ENCODE results near the gene TRANK1. TPM values are rescaled to one million over a fixed set of nuclear protein-coding genes. Genes with fewer than 3 reads are reported as not detected.
"Not testable (repeated sequence)": the region's sequence is repeated elsewhere in the genome, so short reads cannot be mapped to it uniquely, and the experiment has no call there.

The TRANK1 gene
- total RNA-seq, 1 experiment from 2014 or later, result 1.1 TPM

- Histone ChIP-seq H3K79me2 (ENCODE audit: insufficient read depth, low read length) (no peaks in the 10 kb centered on the region), H4K20me1 (ENCODE audit: insufficient read depth) (no peaks in the 10 kb centered on the region), H2AFZ (ENCODE audit: low read depth, low read length, poor library complexity, severe bottlenecking) (no peak overlapping the region), H3K36me3 (ENCODE audit: control insufficient read depth in 1 of 2, insufficient read depth in 2 of 2, low read length in 2 of 2) (no peaks in the 10 kb centered on the region), H3K9me3 (ENCODE audit: control insufficient read depth in 1 of 2, insufficient read depth in 1 of 2, low read depth in 1 of 2, low read length in 2 of 2) (no peaks in the 10 kb centered on the region), H3K9me2 (ENCODE audit: insufficient read depth) (no peaks in the 10 kb centered on the region), H3K27ac (ENCODE audit: low read depth, low read length) (no peak overlapping the region), H3K9ac (ENCODE audit: low read length) (no peak overlapping the region), H3K4me3 (replicated peaks in 1 of 2; ENCODE audit: low read depth in 1 of 2, low read length in 2 of 2) (no peak overlapping the region), H3K4me2 (ENCODE audit: low read length) (no peak overlapping the region), H3K27me3 (ENCODE audit: insufficient read depth, low read length) (no peaks in the 10 kb centered on the region), H3K4me1 (ENCODE audit: control insufficient read depth in 1 of 2, insufficient read depth in 2 of 2, low read length in 2 of 2) (peaks cover 2 to 4% of the 10 kb centered on the region in 2 experiments; a peak in 1 of 4 replicates)
- POLR2A ChIA-PET, result no interaction called here
- DNase-seq (ENCODE audit: low read depth, low spot score), result no peak
- TF ChIP-seq ELF1 (IDR thresholded peaks at IDR 0.05; ENCODE audit: borderline replicate concordance, low read depth) (no peak), POLR2AphosphoS5 (IDR thresholded peaks at IDR 0.05; ENCODE audit: low read depth, low read length) (no peak), EZH2phosphoT487 (IDR thresholded peaks at IDR 0.05; ENCODE audit: borderline replicate concordance) (no peak), SP1 (IDR thresholded peaks at IDR 0.05; ENCODE audit: low read depth) (no peak)
- RAD21 ChIA-PET (ENCODE audit: low non-redundant PET in 1 of 2, low total read pairs in 2 of 2, uncharacterized antibody in 2 of 2, unreplicated experiment in 2 of 2), result no interaction called here
- intact Hi-C loops (cut with micrococcal nuclease), result no loop called here
- CTCF ChIA-PET, result no interaction called here
- BruUV-seq (replicated peaks), result no TSS peak
- ATAC-seq, result no peak
These were observed 7.4 kb downstream of the TRANK1 start for GRCh38 chr3:36937492-36937891.

GRCh38 chr3:36933540-36934296 is 11.1 kb downstream of the TRANK1 start:
- H3K27me3 ChIP-seq (ENCODE audit: insufficient read depth, low read length), result no peaks in the 10 kb centered on the region
- peaks cover 4% of the 10 kb centered on the region in 2 experiments; a peak in 1 of 4 replicates for H3K4me1 ChIP-seq (ENCODE audit: control insufficient read depth in 1 of 2, insufficient read depth in 2 of 2, low read length in 2 of 2)
- intact Hi-C loops (cut with micrococcal nuclease), result no loop called here
- CTCF ChIA-PET, result no interaction called here
- no peaks in the 10 kb centered on the region for H4K20me1 ChIP-seq (ENCODE audit: insufficient read depth)
- no peak overlapping the region for H3K4me3 ChIP-seq (replicated peaks in 1 of 2; ENCODE audit: low read depth in 1 of 2, low read length in 2 of 2)
- no peaks in the 10 kb centered on the region for H3K9me2 ChIP-seq (ENCODE audit: insufficient read depth)
- DNase-seq (ENCODE audit: low read depth, low spot score) (no peak), ATAC-seq (no peak)
- no peak overlapping the region for H3K4me2 ChIP-seq (ENCODE audit: low read length)
- H3K9ac ChIP-seq (ENCODE audit: low read length), result no peak overlapping the region
- no peaks in the 10 kb centered on the region for H3K36me3 ChIP-seq (ENCODE audit: control insufficient read depth in 1 of 2, insufficient read depth in 2 of 2, low read length in 2 of 2)
- no peak for TF ChIP-seq ELF1 (IDR thresholded peaks at IDR 0.05; ENCODE audit: borderline replicate concordance, low read depth)
- TF ChIP-seq POLR2A (IDR thresholded peaks at IDR 0.05; ENCODE audit: borderline replicate concordance, extremely low read depth, insufficient read depth, insufficient read length), result no peak
- no peak for TF ChIP-seq EZH2 (IDR thresholded peaks at IDR 0.05)
- TF ChIP-seq TCF7L2 (IDR thresholded peaks at IDR 0.05; ENCODE audit: borderline replicate concordance, extremely low read depth, insufficient read depth, insufficient read length), result no peak
- no peak for TF ChIP-seq SIN3A (IDR thresholded peaks at IDR 0.05; ENCODE audit: low read depth)
- TF ChIP-seq CBX3 (IDR thresholded peaks at IDR 0.05; ENCODE audit: low read depth), result no peak
- TF ChIP-seq JUND (IDR thresholded peaks at IDR 0.05), result no peak
- no peak for TF ChIP-seq SRF (IDR thresholded peaks at IDR 0.05; ENCODE audit: low read depth)
- TF ChIP-seq POLR2AphosphoS5 (IDR thresholded peaks at IDR 0.05; ENCODE audit: low read depth, low read length), result no peak
- TF ChIP-seq, protein P1, sequence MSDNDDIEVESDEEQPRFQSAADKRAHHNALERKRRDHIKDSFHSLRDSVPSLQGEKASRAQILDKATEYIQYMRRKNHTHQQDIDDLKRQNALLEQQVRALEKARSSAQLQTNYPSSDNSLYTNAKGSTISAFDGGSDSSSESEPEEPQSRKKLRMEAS (IDR thresholded peaks at IDR 0.05), result no peak
- no peak for TF ChIP-seq EGR1 (IDR thresholded peaks at IDR 0.05; ENCODE audit: low read depth)
- TF ChIP-seq ATF3 (IDR thresholded peaks at IDR 0.05), result no peak
- POLR2A ChIA-PET, result no interaction called here
- H3K27ac ChIP-seq (ENCODE audit: low read depth, low read length), result no peak overlapping the region
- no TSS peak for BruUV-seq (replicated peaks)
- H3K9me3 ChIP-seq (ENCODE audit: control insufficient read depth in 1 of 2, insufficient read depth in 1 of 2, low read depth in 1 of 2, low read length in 2 of 2), result no peaks in the 10 kb centered on the region
- RAD21 ChIA-PET (ENCODE audit: low non-redundant PET in 1 of 2, low total read pairs in 2 of 2, uncharacterized antibody in 2 of 2, unreplicated experiment in 2 of 2), result no interaction called here
- H3K79me2 ChIP-seq (ENCODE audit: insufficient read depth, low read length), result no peaks in the 10 kb centered on the region
- no peak overlapping the region for H2AFZ ChIP-seq (ENCODE audit: low read depth, low read length, poor library complexity, severe bottlenecking)

DNA sequence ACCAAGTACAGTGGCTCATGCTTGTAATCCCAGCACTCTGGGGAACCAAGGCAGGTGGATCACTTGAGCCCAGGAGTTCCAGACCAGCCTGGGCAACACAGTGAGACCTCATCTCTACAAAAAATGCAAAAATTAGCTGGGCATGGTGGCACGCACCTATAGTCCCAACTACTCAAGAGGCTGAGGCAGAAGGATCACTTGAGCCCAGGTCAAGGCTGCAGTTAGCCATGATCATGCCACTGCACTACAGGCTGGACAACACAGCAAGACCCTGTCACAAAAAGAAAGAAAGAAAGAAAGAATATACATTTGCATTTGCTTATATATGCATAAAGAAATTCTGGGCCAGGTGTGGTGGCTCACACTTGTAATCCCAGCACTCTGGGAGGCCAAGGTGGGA is 13.4 kb downstream of the TRANK1 start:
- H3K9me3 ChIP-seq (ENCODE audit: control insufficient read depth in 1 of 2, insufficient read depth in 1 of 2, low read depth in 1 of 2, low read length in 2 of 2); H3K9me2 ChIP-seq (ENCODE audit: insufficient read depth); H3K27ac ChIP-seq (ENCODE audit: low read depth, low read length); H2AFZ ChIP-seq (ENCODE audit: low read depth, low read length, poor library complexity, severe bottlenecking); H3K27me3 ChIP-seq (ENCODE audit: insufficient read depth, low read length); ATAC-seq; DNase-seq (ENCODE audit: low read depth, low spot score); H3K4me1 ChIP-seq (ENCODE audit: control insufficient read depth in 1 of 2, insufficient read depth in 2 of 2, low read length in 2 of 2); H3K79me2 ChIP-seq (ENCODE audit: insufficient read depth, low read length); H3K36me3 ChIP-seq (ENCODE audit: control insufficient read depth in 1 of 2, insufficient read depth in 2 of 2, low read length in 2 of 2); RAD21 ChIA-PET (ENCODE audit: low non-redundant PET in 1 of 2, low total read pairs in 2 of 2, uncharacterized antibody in 2 of 2, unreplicated experiment in 2 of 2); POLR2A ChIA-PET; intact Hi-C loops (cut with micrococcal nuclease); H4K20me1 ChIP-seq (ENCODE audit: insufficient read depth); CTCF ChIA-PET; BruUV-seq (replicated peaks); H3K4me2 ChIP-seq (ENCODE audit: low read length); H3K4me3 ChIP-seq (replicated peaks in 1 of 2; ENCODE audit: low read depth in 1 of 2, low read length in 2 of 2); H3K9ac ChIP-seq (ENCODE audit: low read length): not testable (repeated sequence)
